Measurements from ENCODE around the gene CHD5.
A peak's percentile ranks its signal among the peaks of the same experiment; 100 is the strongest.
"Not testable (repeated sequence)": the region's sequence is repeated elsewhere in the genome, so short reads cannot be mapped to it uniquely, and the experiment has no call there.

Gene CHD5

GRCh38 chr1:6083801-6084446 lies 96.2 kb downstream of the CHD5 start:
- peak; percentile 59 for DNase-seq (ENCODE audit: low read depth)

GRCh38 chr1:6083385-6083784 lies 96.7 kb downstream of the CHD5 start:
- no peak for DNase-seq (ENCODE audit: low read depth)

GRCh38 chr1:6082430-6082971 lies 97.6 kb downstream of the CHD5 start:
- peak; percentile 34 for DNase-seq (ENCODE audit: low read depth)

- DNase-seq (ENCODE audit: low read depth), result no peak
Observed at GRCh38 chr1:6081901-6082300, 98.2 kb downstream of the CHD5 start.

GRCh38 chr1:6080469-6080868 lies 99.7 kb downstream of the CHD5 start:
- DNase-seq (ENCODE audit: low read depth), result no peak

GRCh38 chr1:6077919-6078318 lies 102.2 kb downstream of the CHD5 start:
- DNase-seq (ENCODE audit: low read depth), result no peak

GRCh38 chr1:6077506-6077905 lies 102.6 kb downstream of the CHD5 start:
- no peak for DNase-seq (ENCODE audit: low read depth)

- not testable (repeated sequence) for DNase-seq (ENCODE audit: low read depth)
Observed at GRCh38 chr1:6077061-6077460, 103.1 kb downstream of the CHD5 start.

DNA sequence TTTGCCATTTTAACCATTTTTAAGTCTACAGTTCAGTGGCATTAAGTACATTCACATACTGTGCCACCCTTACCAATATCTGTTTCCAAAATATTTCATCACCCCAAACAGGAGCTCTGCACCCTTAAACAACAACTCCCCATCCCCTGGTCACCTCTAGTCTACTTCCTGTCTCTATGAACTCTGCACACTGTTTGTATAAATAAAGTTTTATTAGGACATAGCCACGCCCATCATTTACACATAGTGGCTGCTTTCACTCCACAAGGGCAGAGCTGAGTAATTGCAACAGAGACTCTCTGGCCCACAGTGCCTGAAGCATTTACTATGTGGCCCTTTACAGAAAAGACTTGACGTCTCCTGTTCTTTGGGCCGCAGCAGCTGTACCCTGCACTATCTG lies 104.4 kb downstream of the CHD5 start:
- DNase-seq (ENCODE audit: low read depth), result peak; percentile 20

- no peak for DNase-seq (ENCODE audit: low read depth)
Observed at GRCh38 chr1:6074192-6074901, 105.8 kb downstream of the CHD5 start.

DNA sequence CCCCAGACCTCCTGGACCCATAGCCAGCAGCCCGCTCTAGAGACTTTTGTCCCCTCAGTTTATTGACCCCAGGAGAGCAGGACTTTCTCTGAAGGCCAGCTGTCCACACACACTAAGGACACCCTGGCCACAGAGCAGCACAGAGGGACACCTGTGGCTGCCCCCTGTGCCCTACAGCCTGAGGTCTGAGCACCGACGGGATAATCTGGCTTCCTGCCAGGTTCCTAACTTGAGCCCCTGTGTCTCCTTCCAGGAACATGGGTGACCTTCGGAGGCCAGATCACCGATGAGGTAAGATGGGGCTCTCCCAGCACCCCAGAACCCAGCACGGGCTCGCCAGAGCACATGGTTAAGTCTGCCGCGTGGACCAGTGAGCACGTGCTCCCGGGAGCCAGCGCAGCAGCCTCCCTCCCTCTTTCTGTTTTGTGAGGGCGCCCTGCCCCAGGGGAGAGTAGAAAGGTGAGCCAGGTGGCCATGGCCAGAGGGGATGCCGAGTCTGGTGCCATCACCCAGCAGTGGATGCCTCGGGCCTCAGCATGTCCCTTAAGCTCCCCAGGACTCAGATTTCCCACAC lies 106.6 kb downstream of the CHD5 start:
- DNase-seq (ENCODE audit: low read depth), result no peak

DNA sequence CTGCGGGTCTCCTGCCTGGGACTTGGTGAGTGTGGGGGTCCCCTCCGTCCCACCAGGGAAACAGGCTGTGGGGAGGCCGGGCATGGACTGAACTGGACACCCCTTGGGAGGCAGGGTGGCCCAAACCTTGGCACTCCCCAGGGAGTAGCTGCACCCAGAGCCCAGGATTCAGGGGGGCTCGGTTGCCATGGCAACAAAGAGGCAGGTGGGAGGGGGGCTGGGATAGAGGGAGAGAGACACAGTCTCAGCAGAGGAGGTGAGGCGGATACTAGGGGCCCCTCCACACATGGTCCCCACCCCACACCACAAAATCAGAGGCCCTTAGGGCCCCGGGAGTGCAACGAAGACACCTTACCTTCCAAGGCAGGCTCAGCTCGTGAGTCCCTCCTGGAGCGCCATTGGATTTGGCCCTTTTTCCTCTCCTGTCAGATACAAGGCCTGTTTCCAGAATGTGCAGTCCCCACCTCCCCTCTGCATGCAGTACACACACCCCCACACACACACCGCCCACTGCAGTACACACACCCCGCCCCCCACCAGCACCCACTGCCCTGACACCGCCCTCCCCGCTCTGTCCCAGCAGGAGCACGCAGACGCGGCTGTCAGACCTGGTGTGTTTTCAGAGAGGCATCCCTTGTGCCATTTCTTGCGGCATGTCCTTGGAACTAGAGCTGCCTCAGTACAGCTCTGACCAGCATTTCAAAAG lies 107.2 kb downstream of the CHD5 start:
- DNase-seq (ENCODE audit: low read depth), result no peak

DNA sequence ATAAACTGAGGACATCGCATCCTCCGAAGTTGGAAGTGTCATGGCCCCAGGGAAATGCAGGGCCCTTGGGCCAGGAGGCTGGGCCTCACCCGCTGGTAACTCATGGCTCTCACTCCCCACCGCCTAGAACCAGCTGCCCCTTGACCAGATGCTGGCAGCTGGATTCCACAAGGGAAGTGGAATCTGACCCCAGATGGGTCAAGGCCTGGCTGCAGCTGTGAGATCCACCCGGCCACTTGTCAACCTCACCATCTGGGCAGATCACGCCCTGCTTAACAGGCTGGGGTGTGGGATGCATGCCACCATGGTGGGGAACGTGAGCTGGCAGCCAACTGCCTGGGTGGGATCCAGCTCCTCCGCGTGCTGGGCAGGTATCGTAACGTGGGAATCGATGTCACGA lies 108.9 kb downstream of the CHD5 start:
- no peak for DNase-seq (ENCODE audit: low read depth)

GRCh38 chr1:6070450-6070974 lies 109.6 kb downstream of the CHD5 start:
- peak; percentile 6 for DNase-seq (ENCODE audit: low read depth)

GRCh38 chr1:6069573-6069972 lies 110.5 kb downstream of the CHD5 start:
- DNase-seq (ENCODE audit: low read depth), result no peak

- no peak for DNase-seq (ENCODE audit: low read depth)
Observed at GRCh38 chr1:6068932-6069331, 111.2 kb downstream of the CHD5 start.

- DNase-seq (ENCODE audit: low read depth), result no peak
Observed at GRCh38 chr1:6068073-6068472, 112.0 kb downstream of the CHD5 start.

- no peak for DNase-seq (ENCODE audit: low read depth)
Observed at GRCh38 chr1:6066680-6067079, 113.4 kb downstream of the CHD5 start.

- no peak for DNase-seq (ENCODE audit: low read depth)
Observed at GRCh38 chr1:6065093-6065858, 114.8 kb downstream of the CHD5 start.

GRCh38 chr1:6063532-6064053 lies 116.5 kb downstream of the CHD5 start:
- DNase-seq (ENCODE audit: low read depth), result not testable (repeated sequence)

DNA sequence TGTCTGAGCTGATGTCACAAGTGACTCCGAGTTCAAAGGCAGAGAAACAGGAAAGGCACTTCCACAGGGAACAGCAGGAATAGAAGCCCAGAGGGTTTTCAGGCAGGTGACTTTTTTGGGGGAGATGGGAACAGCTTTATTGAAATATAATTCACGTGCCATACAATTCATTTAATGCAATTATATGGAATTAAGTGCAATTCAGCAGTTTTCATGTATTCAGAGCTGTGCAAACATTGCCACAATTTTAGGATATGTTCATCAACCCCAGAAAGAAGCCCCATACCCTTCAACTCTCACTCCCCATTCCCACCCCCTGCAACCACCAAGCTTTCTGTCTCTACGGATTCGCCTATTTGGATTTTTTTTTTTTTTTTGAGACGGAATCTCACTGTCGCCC lies 117.5 kb downstream of the CHD5 start:
- DNase-seq (ENCODE audit: low read depth), result no peak
